HG03280 (cell line): ENCODE measurements around the gene GDE1.

ENCODE experiments used
- ATAC-seq: cut with Tn5 transposase; IDR thresholded peaks from one replicate; pipeline ENCODE4 v1.9.1; 2021; ENCODE audit warnings: mild to moderate bottlenecking, moderate library complexity; ENCODE audit not compliant: unreplicated experiment

The GDE1 gene

GRCh38 chr16:19524356-19524615, 2.4 kb upstream of the GDE1 start:
- ATAC-seq: no peak

DNA sequence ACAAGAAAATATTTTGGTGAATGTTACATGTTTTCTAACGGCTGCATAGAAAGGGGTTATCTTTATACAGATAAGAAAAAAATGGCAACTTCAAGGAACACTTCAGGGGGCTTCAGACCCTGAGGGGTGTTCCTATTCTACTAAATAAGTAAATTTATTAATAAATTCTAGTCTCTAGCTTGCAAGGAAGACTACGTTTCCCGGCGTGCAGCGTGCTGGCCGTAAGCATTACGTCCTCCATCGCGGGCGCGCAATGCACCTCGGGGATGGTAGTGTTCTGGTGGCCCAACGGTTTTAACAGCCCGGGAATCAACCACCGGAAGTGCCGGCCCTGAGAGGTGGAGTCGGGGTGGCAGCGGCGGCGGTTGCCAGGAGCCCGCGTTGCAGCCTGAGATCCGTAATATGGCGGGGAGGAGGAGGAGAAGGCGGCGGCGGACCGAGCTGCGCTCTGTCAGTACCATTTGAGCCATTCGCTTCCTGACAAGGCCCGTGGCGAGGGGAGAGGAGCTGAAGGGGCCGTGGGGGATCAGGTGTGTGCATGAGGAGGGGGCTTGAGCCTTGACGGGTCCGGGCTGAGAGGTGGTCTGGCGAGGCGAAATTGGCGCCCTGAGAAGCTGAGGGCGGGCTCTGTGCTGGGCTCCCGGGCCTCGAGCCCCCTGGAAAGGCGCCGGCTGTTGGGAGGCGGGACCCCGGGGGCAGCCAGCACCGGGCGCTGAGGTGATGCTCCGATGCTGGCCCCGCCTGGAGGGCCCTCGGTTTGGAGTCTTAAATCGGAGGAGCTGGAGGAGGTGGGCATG, 1.9 kb upstream of the GDE1 start, which contains the start of gene CCP110:
Gene CCP110 (plus strand): TSS at position 384 of the 797 bp plus-strand sequence. CDS start 3,940 bp downstream, outside the sequence.
- ATAC-seq: peak; percentile 70

DNA sequence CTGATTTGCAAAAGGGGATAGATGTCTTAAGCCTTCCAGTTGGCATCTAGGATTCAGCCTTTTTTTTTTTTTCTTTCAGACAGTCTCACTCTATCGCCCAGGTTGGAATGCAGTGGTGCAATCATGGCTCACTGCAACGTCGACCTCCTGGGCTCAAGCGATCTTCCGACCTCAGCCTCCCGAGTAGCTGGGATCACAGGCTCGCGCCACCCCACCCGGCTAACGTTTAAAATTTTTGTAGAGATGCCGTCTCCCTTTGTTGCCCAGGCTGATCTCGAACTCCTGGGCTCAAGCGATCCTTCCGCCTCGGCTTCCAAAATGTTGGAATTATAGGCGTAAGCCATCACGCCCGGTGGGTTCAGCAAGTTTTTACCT, 1.3 kb upstream of the GDE1 start:
- no peak for ATAC-seq

- no peak for ATAC-seq
Measured at GRCh38 chr16:19522760-19523159, 862 bp upstream of the GDE1 start.

GRCh38 chr16:19522397-19522732, 467 bp upstream of the GDE1 start:
- ATAC-seq: no peak

DNA sequence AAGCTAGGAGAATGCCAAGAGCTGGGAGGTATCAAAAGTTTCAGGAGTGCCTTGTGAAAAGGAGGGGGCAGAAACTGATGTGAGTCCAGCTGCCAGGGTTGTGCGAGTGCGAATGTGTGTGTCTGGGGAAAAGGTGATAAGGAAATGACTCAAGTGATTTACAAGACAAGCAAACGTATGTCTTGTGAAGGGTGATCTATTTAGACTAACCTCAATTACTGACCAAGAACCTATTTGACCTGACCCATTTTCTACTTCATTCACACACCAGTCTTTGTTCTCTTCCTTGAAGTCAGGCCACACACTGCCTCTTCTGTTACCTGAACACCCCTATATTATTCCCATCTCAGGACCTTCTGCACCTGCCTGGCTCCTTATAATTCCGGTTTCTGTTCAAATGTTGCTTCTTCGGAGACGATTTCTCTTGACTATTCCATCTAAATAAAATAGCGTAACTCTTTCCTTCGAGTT, 1.0 kb downstream of the GDE1 start:
- ATAC-seq: no peak

DNA sequence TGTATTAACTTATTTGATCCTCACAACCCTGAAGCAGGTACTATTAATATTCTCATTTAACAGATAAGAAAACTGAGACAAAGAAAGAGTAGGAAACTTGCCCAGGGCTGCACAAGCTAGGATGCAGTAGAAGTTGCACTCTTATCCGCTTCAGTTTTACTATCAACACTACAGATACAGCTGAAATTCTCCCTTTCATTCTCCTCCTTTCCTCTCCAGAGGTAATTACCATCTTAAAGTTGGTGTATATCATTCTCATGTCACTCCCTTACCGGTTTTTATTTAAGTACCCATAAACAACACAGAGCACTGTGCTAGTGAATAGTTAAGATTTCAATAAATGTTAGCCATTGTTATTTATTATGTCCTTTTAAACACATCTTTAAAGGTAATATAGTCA, 3.5 kb downstream of the GDE1 start:
- no peak for ATAC-seq

DNA sequence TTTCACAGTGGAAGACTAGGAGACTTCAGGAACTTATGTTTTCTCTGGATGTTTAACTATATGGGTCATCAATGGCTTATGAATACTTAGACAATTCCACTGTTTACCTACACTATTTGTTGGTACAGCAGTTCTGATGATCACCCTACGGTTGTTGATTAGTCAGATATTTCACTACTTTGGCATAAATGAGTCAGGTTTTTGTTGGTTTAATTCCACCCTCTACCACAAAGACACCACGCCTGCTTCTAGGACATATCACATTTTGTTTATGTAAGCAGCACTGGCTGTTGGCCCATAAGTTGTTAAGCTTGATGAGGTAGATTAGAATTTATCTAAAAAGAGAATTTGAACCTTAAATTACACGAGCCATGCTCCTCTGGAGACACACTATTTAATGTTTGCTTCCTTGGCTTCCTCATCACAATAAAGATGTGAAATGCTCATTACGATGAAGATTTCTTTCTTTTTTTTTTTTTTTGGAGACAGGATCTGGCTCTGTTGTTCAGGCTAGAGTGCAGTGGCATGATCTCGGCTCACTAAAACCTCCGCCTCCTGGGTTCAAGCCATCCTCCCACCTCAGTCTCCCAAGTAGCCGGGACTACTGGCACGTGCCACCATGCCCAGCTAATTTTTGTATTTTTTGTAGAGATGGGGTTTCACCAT, 4.3 kb downstream of the GDE1 start:
- ATAC-seq: no peak

DNA sequence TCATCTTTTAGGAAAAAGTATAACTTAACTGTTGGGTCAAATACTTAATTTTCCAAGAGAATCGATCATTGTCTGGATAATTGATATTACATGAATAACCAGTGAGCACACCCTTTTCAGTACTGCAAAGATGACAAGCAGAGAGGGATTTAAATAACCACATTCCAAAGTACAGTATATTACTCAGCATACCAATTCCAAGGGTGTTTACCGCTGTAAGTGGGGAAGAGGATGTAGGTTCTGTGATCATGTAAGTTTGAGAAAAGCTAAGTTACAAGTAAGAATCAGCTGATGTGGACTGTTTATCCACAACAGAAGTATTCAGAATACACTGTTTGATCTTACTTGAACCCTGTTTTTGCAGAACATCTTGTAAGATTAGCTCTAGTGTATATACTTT, 6.1 kb downstream of the GDE1 start:
- no peak for ATAC-seq

DNA sequence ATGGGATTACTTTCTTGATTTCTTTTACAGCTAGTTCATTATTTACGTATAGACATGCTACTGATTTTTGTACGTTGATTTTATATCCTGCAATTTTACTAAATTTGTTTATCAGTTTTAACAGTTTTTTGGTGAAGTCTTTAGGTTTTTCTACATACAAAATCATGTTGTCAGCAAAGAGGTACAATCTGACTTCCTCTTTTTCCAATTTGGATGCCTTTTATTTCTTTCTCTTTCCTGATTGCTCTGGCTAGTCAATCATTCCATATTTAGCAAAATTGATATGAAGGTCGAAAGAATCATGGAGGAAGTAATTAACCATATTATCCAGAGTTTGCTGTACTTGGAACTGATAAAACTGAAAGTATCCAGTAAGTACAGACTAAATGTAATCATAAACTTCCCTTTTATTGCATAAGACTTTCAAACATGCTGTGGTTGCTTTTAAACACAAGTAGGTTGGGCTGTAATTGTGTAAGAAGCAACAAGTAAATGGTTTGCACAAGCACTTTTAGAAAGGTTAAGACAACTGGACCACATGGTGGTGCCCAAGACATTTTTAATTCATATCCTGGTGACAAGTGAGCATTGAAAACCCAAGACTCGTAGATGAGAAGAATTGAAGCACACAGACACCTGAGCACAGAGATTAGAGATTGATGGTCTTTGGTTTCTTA, 8.4 kb downstream of the GDE1 start:
- ATAC-seq: no peak

- ATAC-seq: no peak
Measured at GRCh38 chr16:19512297-19512696, 9.6 kb downstream of the GDE1 start.

DNA sequence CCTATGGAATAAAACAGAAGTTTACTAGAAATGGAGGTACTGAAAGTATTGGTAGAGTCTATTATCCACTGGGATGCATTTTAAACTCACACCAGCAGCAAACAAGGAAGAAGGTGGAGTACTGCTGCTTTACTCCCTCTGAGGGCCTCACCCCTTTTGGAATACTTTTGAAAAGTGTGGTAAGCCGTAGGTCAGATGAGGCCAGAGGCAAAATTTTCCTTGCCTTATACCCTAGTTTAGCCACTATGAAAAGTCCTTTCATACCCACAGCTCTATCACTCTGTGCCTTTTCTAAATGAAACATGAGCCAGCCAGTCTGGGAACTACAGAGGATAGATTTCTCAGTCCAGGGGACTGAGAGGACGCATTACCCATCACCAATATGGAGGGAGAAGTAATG, 14.0 kb downstream of the GDE1 start:
- ATAC-seq: no peak

- no peak for ATAC-seq
Measured at GRCh38 chr16:19506965-19507364, 14.9 kb downstream of the GDE1 start.

GRCh38 chr16:19505600-19506303, 16.1 kb downstream of the GDE1 start:
- no peak for ATAC-seq

GRCh38 chr16:19503461-19504075, 18.3 kb downstream of the GDE1 start:
- no peak for ATAC-seq

DNA sequence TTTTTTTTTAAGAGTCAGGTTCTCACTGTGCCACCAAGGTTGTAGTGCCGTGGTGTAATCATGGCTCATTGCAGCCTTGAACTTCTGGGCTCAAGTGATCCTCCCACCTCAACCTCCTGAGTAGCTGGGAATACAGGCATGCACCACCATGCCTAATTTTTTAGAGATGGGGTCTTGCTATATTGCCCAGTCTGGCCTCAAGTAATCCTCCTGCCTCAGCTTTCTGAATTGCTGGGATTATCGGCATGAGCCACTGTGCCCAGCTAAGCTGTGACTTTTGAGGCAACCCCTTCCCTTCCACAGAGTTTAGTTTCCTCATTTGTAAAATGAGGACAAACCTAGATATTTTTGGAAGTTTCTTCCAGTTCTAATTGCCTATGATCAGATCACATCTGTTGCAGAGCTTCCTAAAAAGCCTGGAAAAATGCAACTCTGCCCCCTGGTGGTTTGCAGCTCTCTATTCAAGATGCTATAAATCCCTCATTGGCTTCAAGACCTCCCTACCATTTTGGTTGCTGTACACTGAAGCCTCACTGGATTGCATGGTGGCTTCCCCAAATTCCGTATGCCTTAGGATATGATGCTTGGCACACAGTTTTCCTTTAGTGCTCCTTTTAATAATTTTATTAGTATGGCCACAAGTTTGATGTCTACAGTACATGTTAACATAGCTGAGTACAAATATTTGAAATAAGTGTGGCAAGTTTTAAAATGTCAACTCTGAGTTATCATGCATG, 19.3 kb downstream of the GDE1 start:
- ATAC-seq: no peak

GRCh38 chr16:19499481-19499880, 22.4 kb downstream of the GDE1 start:
- ATAC-seq: no peak

- ATAC-seq: no peak
Measured at GRCh38 chr16:19499006-19499405, 22.9 kb downstream of the GDE1 start.

GRCh38 chr16:19497176-19497575, 24.7 kb downstream of the GDE1 start:
- no peak for ATAC-seq

GRCh38 chr16:19490619-19491018, 31.3 kb downstream of the GDE1 start:
- ATAC-seq: no peak
